ENCODE measurements around the gene KCNK7.
A peak's percentile ranks its signal among the peaks of the same experiment; 100 is the strongest.
"Not testable (repeated sequence)": the region's sequence is repeated elsewhere in the genome, so short reads cannot be mapped to it uniquely, and the experiment has no call there.

KCNK7 gene

GRCh38 chr11:65572356-65573051 lies 23.1 kb downstream of the KCNK7 start, which contains the start of gene FAM89B:
FAM89B (plus strand) TSS chr11:65572538; CDS start chr11:65572670, 132 bp downstream.
- no peak for DNase-seq (ENCODE audit: low spot score)

GRCh38 chr11:65571940-65572339 lies 23.7 kb downstream of the KCNK7 start:
- DNase-seq (ENCODE audit: low spot score) = no peak

DNA sequence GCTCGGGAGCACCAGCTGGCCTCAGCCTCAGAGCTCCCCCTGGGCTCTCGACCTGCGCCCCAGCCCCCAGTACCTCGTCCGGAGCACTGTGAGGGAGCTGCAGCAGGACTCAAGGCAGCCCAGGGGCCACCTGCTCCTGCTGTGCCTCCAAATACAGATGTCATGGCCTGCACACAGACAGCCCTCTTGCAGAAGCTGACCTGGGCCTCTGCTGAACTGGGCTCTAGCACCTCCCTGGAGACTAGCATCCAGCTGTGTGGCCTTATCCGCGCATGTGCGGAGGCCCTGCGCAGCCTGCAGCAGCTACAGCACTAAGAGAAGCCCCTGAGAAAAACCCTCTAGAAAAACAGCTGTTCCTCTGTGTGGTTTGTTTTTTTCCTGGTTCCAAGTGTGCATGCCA lies 24.2 kb downstream of the KCNK7 start:
- no peak for DNase-seq (ENCODE audit: low spot score)

GRCh38 chr11:65569973-65570918 lies 25.4 kb downstream of the KCNK7 start, which contains the start of gene ZNRD2:
ZNRD2 (plus strand) TSS chr11:65570477; CDS start chr11:65570492, 15 bp downstream.
- peak; percentile 98 for DNase-seq (ENCODE audit: low spot score)

DNA sequence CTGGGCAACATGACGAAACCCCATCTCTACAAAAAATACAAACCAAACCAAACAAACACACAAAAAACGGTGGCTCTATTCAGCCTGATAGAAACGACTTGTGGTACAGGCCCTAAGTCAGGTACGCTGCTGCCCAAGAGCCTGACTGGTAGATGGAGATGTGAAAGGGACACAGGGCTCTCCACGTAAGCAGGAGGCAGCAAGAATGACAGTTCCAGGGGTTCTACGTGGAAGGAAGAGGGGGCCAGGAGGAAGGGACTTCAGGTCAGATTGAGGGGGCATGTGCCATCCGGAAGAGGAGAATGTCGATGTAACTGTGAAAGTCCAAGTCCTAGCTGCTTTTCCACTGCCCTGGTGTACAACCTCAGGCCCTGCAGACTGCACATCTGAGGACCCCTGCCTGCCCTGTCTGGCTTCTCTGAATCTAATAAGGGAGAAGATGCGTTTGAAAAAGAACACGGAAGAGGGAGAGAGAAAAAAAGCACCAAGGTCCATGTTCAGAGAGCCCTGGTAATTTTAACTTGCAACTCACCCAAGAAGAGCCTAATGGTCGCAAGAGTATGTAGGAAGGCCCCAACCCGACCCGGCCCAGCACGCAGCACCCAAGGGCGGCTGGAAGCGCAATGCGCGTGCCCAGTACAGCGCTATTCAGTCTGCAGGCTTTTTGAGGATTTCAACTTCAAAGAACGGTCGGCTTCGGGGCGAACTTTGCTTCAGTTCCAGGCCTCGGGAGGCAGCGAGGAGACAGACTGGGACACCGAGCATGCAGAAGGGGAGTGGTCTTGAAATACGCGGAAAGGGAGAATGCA lies 26.2 kb downstream of the KCNK7 start:
- DNase-seq (ENCODE audit: low spot score) = no peak

DNA sequence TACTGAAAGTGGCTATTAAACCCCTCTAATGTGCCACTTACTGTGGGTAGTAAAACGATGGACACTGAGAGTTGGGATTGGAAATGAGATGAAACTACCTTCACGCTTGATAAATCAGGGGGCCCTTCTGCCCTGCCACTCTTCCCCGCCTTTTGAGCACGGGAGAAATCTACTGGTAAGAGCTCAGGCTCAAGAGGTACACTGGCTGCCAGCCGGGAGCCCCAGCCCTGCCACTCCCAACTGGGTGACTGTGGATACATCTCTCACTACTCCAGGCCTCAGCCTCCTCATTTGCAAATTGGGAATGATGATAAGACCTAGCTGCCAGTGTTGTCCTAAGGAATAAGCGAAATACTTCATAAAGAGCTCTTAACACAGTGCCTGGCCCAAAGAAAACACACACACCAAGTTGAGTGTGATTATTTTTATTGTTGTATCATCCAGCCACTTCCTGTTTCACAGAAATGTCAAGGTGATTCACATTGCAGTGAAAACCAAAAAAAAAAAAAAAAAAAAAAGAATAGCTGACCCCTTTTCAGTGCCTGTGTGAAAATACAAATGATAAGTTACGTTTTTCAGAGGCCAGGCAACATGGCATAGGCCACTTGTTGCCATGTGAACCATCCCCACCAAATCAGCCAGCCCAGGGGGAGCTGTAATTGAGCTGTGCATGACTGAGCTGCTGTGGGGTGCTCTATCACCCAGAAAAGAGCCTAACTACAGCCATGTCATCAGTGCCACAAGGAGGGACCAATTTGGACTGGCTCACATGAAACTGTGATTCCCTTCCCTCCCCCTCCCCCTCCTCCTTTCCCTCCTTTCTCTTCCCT lies 29.8 kb downstream of the KCNK7 start:
- no peak for DNase-seq (ENCODE audit: low spot score)

GRCh38 chr11:65564879-65565559 lies 30.6 kb downstream of the KCNK7 start:
- not testable (repeated sequence) for DNase-seq (ENCODE audit: low spot score)

- no peak for DNase-seq (ENCODE audit: low spot score)
Observed at GRCh38 chr11:65563601-65564000, 32.0 kb downstream of the KCNK7 start.

- no peak for DNase-seq (ENCODE audit: low spot score)
Observed at GRCh38 chr11:65562788-65563187, 32.8 kb downstream of the KCNK7 start.

GRCh38 chr11:65562020-65562419 lies 33.6 kb downstream of the KCNK7 start:
- DNase-seq (ENCODE audit: low spot score) = no peak

- peak; percentile 90 for DNase-seq (ENCODE audit: low spot score)
Observed at GRCh38 chr11:65560555-65561418, 34.8 kb downstream of the KCNK7 start.

- DNase-seq (ENCODE audit: low spot score) = peak; percentile 85
Observed at GRCh38 chr11:65559951-65560537, 35.6 kb downstream of the KCNK7 start.

GRCh38 chr11:65559535-65559934 lies 36.1 kb downstream of the KCNK7 start:
- no peak for DNase-seq (ENCODE audit: low spot score)

GRCh38 chr11:65558930-65559509 lies 36.6 kb downstream of the KCNK7 start:
- DNase-seq (ENCODE audit: low spot score) = no peak

DNA sequence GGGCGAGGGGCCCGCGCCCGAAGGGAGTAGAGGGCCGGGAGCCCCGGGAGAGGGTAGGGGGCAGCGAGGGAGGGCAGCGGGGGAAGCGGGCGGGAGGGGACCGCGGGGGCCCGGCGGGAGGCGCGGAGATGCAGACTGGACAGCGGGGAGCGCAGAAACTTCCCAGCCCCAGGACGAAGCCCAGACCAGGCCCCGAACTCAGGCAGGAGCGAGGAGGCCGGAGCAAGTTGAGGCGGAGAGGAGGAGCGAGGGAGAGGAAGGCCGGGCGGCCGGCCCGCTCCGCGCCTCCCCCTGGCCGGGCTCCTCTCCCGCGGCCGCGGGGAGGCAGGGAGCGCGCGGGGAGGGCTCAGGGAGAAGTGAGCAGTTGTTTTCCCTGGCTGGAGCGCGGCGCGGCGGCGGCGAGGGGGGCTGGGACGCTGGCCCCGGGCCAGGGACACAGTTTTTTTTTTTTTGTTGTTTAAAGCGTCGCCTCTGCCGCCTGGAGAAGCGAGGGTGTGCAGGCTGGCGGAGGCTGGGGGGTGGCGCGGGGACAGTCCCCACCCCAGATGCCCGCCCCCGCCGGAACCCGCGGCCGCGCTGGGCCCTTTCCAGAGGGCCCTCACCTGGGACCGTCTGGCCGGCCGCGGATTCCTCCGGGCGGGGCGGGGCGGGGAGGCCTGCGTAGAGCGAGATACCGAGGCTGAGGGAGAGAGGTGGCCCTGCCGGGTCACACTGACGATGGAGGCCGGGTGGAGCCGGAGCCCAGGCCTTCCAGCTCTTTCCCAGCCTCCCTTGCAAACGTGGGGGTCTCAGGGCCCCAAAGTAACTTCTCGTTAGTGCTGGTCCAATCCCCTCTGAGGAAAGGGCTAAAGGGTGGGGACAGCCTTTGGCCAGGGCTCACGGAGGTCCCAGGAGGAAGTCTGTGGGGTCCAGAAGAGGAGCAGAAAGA lies 37.3 kb downstream of the KCNK7 start, which contains the start of gene LTBP3:
Gene LTBP3 (minus strand): TSS at position 358 of the 928 bp plus-strand sequence. CDS start 400 bp downstream, outside the sequence.
- no peak for DNase-seq (ENCODE audit: low spot score)

- no peak for DNase-seq (ENCODE audit: low spot score)
Observed at GRCh38 chr11:65557280-65558001, 38.2 kb downstream of the KCNK7 start.

All from kidney capillary endothelial cell (primary cell).